DOHH2 (cell line): ENCODE data around the gene TMEM63B.

ENCODE experiments used
- H3F3A ChIP-seq: fragments of 200-600 bp; sonication (generic), shearing (Covaris generic); 2 replicates; pipeline ENCODE4 v1.6.0; 2016; ENCODE audit warnings: antibody characterized with exemption, mild to moderate bottlenecking; ENCODE audit not compliant: control insufficient read depth, insufficient read depth
- H3K27ac ChIP-seq: fragments of 200-600 bp; sonication (generic); 2 replicates; pipeline ENCODE4 v1.5.1; 2014; ENCODE audit warnings: low read depth, mild to moderate bottlenecking, low read length, moderate library complexity
- H3K27me3 ChIP-seq: fragments of 200-600 bp; sonication (generic); 2 replicates; pipeline ENCODE4 v1.6.1; 2014; ENCODE audit warnings: mild to moderate bottlenecking, low read length, mixed read lengths; ENCODE audit not compliant: control insufficient read depth
- H3K36me3 ChIP-seq: fragments of 200-600 bp; sonication (generic); 2 replicates; pipeline ENCODE4 v1.6.1; 2014; ENCODE audit warnings: mild to moderate bottlenecking, low read length, moderate library complexity, mixed read lengths; ENCODE audit not compliant: control insufficient read depth
- H3K4me1 ChIP-seq: fragments of 200-600 bp; sonication (generic); 2 replicates; pipeline ENCODE4 v1.6.1; 2014; ENCODE audit warnings: mild to moderate bottlenecking, low read length, mixed read lengths; ENCODE audit not compliant: control insufficient read depth
- H3K4me2 ChIP-seq: fragments of 200-600 bp; sonication (generic); 2 replicates; pipeline ENCODE4 v1.6.0; 2014; ENCODE audit warnings: mild to moderate bottlenecking, low read length, moderate library complexity
- H3K4me3 ChIP-seq: fragments of 200-600 bp; sonication (generic); 2 replicates; pipeline ENCODE4 v1.5.1; 2014; ENCODE audit warnings: mild to moderate bottlenecking, low read length, mixed read lengths
- H3K79me2 ChIP-seq: fragments of 200-600 bp; sonication (generic); 2 replicates; pipeline ENCODE4 v1.6.1; 2014; ENCODE audit warnings: mild to moderate bottlenecking, low read length, mixed read lengths; ENCODE audit not compliant: control insufficient read depth
- H3K9me2 ChIP-seq: fragments of 200-600 bp; sonication (generic); replicated peaks from 2 replicates; pipeline ENCODE4 v1.6.1; 2014; ENCODE audit warnings: mild to moderate bottlenecking, low read length, mixed read lengths; ENCODE audit not compliant: control insufficient read depth
- H3K9me3 ChIP-seq: fragments of 200-600 bp; sonication (generic); 2 replicates; pipeline ENCODE4 v1.6.1; 2014; ENCODE audit warnings: antibody characterized with exemption, low read length, mixed read lengths; ENCODE audit not compliant: control insufficient read depth, insufficient read depth
- H4K20me1 ChIP-seq: fragments of 200-600 bp; sonication (generic); 2 replicates; pipeline ENCODE4 v1.6.0; 2014; ENCODE audit warnings: low read depth, mild to moderate bottlenecking, antibody characterized with exemption, low read length, moderate library complexity; ENCODE audit not compliant: control insufficient read depth, insufficient read depth
- EZH2phosphoT487 ChIP-seq: fragments of 200-600 bp; sonication (generic); IDR thresholded peaks from 2 replicates; pipeline ENCODE4 v1.6.1; 2017; ENCODE audit warnings: borderline replicate concordance, mild to moderate bottlenecking, antibody characterized with exemption, low read length, moderate library complexity, mixed read lengths
- TF ChIP-seq, protein P1 (sequence below): fragments of 200-600 bp; sonication (generic); IDR thresholded peaks from one replicate; pipeline ENCODE4 v1.5.1; 2014; ENCODE audit warnings: antibody characterized with exemption, mild to moderate bottlenecking, low read depth, low read length; ENCODE audit not compliant: poor library complexity, severe bottlenecking

TMEM63B gene

DNA sequence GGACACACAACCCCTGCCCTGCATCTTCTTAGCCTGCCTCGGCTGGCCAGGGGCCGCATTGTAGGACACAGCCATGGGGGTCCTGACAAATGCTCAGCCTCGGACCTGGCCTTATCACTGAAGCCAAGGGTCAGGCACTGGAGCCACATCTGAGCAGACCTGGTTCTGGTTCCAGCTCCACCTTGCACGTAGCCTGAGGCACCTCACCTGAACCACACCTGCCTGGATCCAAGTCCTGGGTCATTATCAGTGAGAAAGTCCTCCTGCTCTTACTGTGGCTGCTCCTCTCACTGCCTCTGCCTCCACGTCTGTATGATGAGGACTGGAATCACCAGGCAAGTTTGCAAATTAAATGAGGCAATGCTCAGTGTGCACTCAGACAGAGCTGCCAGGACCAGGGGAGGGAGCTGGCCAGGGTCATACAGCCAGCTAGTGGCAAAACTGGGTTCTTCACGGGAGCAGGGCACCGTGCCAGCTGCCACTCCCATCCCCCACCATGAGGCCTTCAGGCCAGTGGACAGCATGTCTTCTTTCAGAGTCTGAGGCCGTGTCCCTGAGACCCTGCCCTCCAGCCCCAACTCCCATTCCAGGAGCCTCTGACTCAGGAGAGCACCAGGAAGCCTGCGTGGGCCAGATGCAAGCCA, 40.3 kb upstream of the TMEM63B start:
- no peaks in the 10 kb centered on the region for H4K20me1 ChIP-seq
- no peaks in the 10 kb centered on the region for H3K9me2 ChIP-seq
- no peak for TF ChIP-seq EZH2phosphoT487
- TF ChIP-seq, protein P1, sequence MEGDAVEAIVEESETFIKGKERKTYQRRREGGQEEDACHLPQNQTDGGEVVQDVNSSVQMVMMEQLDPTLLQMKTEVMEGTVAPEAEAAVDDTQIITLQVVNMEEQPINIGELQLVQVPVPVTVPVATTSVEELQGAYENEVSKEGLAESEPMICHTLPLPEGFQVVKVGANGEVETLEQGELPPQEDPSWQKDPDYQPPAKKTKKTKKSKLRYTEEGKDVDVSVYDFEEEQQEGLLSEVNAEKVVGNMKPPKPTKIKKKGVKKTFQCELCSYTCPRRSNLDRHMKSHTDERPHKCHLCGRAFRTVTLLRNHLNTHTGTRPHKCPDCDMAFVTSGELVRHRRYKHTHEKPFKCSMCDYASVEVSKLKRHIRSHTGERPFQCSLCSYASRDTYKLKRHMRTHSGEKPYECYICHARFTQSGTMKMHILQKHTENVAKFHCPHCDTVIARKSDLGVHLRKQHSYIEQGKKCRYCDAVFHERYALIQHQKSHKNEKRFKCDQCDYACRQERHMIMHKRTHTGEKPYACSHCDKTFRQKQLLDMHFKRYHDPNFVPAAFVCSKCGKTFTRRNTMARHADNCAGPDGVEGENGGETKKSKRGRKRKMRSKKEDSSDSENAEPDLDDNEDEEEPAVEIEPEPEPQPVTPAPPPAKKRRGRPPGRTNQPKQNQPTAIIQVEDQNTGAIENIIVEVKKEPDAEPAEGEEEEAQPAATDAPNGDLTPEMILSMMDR, result no peak
- no peaks in the 10 kb centered on the region for H3F3A ChIP-seq
- H3K27me3 ChIP-seq, result no peaks in the 10 kb centered on the region
- peaks cover 22% of the 10 kb centered on the region for H3K4me1 ChIP-seq
- no peaks in the 10 kb centered on the region for H3K79me2 ChIP-seq
- no peak overlapping the region for H3K27ac ChIP-seq
- H3K36me3 ChIP-seq, result 0 out of 2 replicates have a peak, but pooled peaks cover 5% of the 10 kb centered on the region
- H3K9me3 ChIP-seq, result no peaks in the 10 kb centered on the region
- H3K4me3 ChIP-seq, result no peak overlapping the region
- H3K4me2 ChIP-seq, result no peak overlapping the region

DNA sequence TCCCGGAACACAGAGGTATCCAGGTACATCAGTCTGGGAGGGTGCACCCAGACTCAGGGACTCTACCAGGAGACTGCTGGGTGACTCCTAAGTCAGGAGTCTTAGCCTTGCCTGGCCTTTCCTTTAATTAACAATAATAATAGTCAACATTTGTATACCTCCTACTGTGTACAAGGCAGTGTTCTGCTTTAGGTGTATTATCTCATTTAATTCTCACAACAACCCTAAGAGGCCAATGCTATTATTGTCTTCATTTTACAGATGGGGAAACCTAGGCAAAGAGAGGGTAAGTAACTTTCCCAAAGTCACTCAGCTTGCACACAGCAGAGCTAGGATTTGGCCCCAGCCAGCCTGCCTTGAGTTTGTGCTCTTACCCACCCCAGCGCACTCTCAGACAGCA, 39.7 kb upstream of the TMEM63B start:
- H3K27me3 ChIP-seq, result no peaks in the 10 kb centered on the region
- H3F3A ChIP-seq, result no peaks in the 10 kb centered on the region
- H3K4me3 ChIP-seq, result no peak overlapping the region
- H3K9me2 ChIP-seq, result no peaks in the 10 kb centered on the region
- H3K79me2 ChIP-seq, result no peaks in the 10 kb centered on the region
- TF ChIP-seq, protein P1, result no peak
- no peak for TF ChIP-seq EZH2phosphoT487
- H3K9me3 ChIP-seq, result no peaks in the 10 kb centered on the region
- peaks cover 17% of the 10 kb centered on the region for H3K4me1 ChIP-seq
- no peak overlapping the region for H3K27ac ChIP-seq
- H4K20me1 ChIP-seq, result no peaks in the 10 kb centered on the region
- no peak overlapping the region for H3K4me2 ChIP-seq
- 0 out of 2 replicates have a peak, but pooled peaks cover 5% of the 10 kb centered on the region for H3K36me3 ChIP-seq

DNA sequence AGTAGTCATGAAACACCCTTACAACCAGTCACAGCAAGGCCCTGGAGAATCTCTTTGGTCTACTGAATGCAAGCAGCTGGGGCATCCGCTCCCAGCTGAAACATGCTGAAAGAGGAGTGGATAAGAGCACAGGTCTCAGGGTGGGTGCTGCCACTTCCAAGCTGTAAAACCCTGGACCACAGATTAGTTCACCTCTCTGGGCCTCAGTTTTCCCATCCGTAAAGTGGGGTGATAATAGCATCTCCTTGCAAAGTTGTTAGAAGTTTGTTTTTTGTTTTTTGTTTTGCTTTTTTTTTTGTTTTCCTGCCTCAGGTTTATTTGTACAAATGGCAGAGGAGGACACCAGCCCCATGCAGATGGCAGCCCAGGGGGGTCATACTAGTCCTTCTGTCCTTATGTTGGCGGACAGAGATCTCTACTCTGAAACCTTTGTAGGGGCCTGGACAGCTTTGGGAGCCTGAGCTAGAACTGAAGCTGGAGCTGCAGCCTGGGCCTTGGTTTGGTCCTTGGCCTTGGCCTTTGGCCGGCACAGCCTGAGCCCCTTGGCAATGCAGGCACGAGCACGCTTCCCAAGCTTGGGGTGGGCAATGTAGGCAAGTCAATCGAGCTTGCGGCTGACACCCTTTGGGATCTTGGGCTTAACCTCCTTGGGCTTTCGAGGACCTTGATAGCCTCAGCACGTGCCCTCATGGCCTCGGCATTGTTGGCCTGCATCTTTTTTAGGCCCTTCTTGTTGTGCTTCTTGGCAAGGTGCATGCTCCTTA, 38.3 kb upstream of the TMEM63B start:
- Histone ChIP-seq H3K9me2 (no peaks in the 10 kb centered on the region), H4K20me1 (no peaks in the 10 kb centered on the region), H3K79me2 (no peaks in the 10 kb centered on the region), H3K36me3 (0 out of 2 replicates have a peak, but pooled peaks cover 5% of the 10 kb centered on the region), H3K9me3 (no peaks in the 10 kb centered on the region), H3K27ac (no peak overlapping the region), H3K4me1 (peaks cover 12% of the 10 kb centered on the region), H3K4me3 (no peak overlapping the region), H3K4me2 (no peak overlapping the region), H3K27me3 (no peaks in the 10 kb centered on the region), H3F3A (no peaks in the 10 kb centered on the region)
- TF ChIP-seq EZH2phosphoT487, result no peak
- TF ChIP-seq, protein P1, result no peak
